DLD1 (cell line): Measurements from ENCODE around the gene SNX33.
"Not testable (repeated sequence)": the region's sequence is repeated elsewhere in the genome, so short reads cannot be mapped to it uniquely, and the experiment has no call there.

Source experiments
- in situ Hi-C: cut with HindIII; loops from 2 replicates; pipeline ENCODE4 v1.10.0; 2017; ENCODE audit warnings: low sequenced_read_pairs

Gene SNX33, protein sequence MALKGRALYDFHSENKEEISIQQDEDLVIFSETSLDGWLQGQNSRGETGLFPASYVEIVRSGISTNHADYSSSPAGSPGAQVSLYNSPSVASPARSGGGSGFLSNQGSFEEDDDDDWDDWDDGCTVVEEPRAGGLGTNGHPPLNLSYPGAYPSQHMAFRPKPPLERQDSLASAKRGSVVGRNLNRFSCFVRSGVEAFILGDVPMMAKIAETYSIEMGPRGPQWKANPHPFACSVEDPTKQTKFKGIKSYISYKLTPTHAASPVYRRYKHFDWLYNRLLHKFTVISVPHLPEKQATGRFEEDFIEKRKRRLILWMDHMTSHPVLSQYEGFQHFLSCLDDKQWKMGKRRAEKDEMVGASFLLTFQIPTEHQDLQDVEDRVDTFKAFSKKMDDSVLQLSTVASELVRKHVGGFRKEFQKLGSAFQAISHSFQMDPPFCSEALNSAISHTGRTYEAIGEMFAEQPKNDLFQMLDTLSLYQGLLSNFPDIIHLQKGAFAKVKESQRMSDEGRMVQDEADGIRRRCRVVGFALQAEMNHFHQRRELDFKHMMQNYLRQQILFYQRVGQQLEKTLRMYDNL

DNA sequence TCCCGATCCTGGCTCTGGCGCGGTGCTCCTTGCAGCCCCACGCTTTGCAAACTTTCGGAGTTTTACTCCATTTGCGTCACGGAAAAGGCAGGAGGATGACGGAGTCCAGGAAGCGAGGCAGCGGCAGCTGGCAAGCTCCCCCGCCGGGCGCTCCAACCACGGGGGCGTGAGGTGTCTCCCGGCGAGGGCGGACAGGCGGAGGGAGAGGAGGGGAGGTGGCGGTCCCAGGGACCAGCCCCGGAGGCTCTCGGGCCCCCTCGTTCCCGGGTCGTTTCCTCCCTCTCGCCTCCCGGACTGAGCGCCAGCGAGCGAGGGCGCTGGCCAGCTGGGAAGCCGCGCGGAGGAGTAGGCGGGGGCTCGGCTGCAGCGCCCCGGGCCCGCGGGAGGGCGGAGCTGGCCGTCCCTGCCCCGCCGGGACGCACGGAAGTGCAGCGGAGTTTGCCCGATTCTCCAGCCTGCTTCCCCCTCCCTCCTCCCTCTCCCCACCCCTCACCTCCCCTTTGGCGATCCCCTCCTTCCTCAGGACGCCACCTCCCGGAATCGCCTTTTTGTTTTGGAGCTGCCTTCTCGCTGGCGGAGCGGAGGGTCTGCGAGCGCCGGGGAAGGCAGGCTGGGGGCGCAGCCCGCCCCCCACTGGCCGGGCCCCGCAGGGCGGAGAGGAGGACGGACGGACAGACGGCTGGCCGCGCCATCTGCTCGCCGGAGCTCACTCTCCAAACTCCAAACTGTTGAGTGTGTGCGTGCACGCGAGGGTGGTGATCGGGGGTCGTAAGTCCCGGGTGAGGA is at the start of gene SNX33:
Gene SNX33, plus strand, starts transcription at position 543 of the 786 bp plus-strand sequence. CDS start 1,191 bp downstream, outside the sequence.
- in situ Hi-C loops, result no loop called here

DNA sequence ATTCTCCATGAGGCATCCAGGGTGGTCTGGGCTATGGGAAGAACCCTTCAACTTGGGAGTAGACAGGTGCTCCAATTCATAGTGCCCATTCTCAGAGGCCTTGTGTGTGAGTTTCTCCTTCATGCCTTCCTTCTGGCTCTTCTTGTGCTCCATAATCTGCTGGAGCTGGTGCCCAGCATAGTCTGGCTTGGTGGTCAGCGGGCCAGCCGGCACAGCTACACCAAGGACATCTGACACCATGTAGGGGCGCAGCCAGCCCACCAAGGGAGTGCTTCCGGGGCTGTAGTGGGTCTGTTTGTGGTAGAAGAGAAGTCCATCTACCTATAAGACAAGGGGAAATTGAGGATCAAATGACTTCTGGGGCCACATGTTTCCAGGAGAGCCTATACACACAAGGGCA is 49.4 kb upstream of the SNX33 start:
- in situ Hi-C loops, result loop anchor here (5.0 kb wide), 1 partner anchor 126 kb away; no protein-coding TSS in a partner anchor

DNA sequence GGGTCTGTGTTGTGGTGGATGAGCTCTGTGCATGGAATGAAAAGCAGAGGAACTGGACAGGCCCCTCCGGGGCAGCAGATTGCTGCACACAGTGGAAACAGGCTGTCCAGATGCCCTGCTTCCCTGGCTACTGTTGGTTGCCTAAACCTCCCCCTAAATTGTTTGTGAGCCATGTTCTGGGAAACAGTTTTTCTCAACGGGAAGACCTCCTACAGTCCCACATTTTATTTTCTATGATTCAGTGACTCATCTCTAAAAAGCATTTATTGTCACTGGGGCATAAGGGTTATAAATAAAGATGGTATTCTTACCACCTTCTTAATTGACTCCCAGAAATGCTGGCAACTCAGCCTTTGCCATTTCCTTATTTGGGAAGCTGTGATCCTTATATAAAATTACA is 48.3 kb upstream of the SNX33 start:
- in situ Hi-C loops, result loop anchor here (5.0 kb wide), 1 partner anchor 127 kb away; no protein-coding TSS in a partner anchor

DNA sequence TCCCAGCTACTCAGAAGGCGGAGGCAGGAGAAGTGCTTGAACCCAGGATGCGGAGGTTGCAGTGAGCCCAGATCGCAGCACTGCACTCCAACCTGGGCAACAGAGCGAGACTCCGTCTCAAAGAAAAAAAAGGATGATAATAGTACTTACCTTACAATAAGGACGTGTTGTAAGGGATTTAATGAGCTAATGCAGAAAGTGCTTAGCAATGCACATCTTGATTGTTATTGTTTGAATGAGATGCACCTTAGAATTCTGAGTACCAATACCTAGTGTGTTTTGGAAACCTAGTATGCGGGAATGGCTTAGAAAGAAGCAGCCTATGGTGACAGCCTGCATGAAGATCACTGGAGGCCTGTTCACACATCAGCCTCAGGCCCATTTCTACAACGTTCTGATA is 41.7 kb upstream of the SNX33 start:
- in situ Hi-C loops, result no loop called here

DNA sequence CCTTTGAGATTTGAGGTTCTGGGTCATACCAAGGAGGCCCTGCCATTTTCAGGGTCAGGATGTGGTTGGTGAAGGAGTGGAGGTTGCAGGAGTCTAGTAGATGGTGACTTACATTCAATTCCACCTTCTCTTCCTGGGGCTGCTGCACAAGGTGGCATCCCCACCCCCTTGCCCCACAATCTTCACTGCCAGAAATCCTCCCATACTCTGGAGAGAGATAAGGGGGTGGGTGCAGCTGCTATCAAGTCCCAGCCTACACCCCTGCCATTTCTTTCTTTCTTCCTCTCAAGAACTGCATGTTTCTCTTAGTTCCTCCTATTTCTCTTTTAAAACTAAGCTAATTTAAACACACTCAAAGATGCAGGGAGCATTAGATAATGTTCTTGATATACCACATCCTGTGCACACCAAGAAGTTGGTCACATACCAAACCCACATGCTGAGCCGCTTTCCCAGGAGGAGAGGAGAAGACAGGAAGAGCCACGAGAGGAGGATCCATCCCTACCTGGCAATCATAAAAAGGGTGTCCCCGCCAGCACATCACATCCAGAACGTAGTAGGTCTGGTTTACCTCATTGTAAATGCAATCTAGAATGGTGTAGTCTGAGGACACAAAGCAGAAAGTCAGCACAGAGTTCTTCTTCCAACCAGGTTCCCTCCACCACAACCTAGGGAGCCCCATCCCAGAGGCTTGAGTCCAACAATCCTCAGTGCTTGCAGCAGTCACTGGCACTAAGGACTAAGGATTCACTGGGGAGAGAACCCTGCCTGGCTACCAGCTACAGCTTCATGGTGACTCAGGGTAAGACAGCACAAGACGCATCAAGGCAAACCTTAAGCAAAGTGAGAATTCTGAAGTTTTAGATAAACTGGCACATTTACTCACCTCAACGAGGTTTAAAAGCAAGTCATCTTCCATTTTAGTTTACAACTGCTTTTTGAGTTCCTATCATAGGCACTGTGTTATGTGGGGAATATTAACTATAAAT is 40.7 kb upstream of the SNX33 start:
- in situ Hi-C loops, result no loop called here

DNA sequence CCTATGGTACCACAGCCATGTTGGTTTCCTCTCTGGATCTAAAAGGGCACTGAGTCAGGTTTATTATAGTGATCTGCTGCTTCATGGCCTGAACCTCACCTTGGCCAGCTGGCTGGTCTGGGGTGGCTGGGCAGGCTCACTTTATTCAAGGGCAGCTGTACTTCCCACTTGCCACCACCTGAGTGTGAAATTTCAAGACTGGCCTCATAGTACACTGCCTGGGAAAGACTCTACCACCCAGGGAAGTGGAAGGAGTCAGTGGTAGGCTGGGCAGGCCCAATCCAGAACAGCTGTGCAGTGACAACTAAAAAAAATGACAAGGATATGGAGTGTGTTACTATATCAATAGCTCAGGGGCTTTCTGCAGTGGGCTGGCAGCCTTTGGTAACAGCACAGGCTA is 30.9 kb upstream of the SNX33 start:
- in situ Hi-C loops, result no loop called here

DNA sequence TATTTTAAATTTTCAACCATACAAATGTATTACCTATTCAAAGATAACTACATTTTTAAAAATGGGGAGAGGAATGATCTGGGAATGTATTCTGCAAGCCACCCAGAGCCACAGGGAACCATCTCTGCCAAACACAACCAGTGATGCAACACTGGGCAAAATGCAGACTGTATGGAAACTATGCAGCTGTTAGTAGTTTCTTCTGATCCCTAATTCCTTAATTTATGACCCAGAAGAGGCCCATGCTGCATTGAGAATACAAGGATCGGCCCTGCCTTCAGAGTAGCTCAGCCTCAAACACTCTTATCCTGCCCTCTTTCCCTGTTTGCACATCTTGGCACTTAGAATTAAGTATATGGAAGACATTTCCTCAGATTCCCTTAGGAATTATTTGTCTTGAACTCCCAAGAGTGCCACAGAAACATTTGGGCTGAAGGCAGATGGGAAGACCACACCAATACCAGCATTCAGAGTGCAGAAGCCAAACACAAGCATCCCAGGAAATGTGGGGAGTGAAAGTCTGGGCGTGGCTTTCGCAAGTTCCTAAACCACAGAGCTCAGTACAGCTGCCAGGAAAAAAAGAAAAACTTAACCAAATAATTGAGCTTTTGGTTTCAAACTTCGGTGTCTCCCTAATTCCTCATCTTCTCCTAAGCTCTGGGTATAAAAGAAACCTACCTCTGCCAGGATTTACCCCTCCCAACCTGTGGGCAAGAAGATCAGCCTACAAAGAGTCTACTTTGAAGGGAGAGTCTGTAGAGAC is 27.5 kb upstream of the SNX33 start:
- in situ Hi-C loops, result no loop called here

DNA sequence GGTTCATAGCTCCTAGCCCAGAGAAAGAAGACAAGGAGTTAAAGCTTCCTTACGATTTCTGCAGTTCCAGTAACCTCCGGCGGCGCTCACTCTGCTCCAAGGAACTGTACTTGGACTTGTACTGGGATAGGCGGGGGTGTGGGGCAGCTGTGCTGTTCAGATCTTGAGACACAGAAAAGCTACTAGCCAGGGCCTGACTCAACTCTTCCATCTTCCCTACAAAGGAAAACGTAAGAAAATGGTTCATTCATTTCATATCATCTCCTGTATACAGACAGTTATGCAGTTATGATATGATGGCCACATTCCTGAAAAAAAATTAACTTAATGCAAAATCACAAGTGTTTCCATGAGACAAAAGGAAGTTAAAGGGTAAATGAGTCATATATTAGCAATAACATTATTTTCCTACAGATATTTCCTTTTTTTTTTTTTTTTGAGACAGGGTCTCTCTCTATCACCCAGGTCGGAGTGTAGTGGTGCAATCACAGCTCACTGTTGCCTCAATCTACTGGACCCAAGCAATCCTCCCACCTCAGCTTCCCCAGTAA is 26.8 kb upstream of the SNX33 start:
- in situ Hi-C loops, result no loop called here

DNA sequence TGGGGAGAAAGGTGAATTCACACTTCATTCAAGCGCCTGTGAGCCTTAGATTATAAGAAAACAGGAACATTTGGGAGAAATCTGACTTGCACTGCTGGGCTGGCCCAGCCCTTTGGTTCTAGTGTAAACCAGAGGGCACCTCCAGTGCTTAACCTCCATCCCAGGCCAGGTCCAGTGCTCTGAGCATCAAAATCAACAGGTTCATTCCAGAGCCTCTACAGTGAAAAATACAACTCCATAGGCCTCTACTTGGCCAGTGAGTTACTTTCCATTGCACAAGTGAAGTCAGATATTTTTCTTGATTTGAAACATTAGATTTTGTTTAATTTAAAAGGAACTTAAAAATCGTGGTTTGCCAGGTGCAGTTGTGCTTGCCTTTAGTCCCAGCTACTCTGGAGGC is 25.2 kb upstream of the SNX33 start:
- in situ Hi-C loops, result no loop called here

DNA sequence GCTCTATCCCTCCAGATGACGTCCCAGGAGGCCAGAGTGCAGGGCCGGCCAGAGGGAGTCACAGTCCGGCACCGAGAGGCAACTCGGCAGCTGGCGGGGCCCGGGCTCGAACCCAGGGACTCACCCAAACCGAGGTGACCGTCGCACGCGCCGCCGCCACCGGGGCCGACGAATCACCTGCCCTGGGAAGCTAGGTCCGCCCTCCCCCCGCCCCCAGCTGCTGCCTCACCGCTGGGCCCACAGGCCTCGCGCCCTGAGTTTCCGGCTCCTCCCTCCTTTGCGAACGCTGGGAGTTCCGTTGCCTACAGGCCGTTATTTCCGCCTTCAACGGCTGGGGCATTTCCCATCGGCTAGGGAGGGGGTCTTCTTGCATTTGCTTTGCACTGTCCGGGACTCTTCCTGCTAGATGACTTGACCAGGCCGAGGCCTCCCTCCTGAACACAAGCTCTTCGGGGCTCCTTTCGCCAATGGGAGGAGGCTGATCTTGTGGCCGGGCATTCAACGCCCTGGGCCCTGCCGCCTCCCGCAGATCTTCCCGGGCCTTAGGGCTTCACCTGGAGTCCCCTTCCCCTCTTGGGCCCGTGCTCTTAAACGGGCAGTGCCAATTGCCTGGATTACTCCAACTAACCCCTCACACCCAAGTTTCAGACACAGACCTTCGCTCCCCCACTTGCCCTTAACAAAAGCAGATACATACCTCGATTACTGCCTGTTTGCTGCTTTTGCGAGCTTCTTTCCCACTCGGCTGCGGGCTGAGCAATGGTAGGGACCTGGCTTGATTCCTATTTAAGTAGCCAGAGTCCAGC is 22.0 kb upstream of the SNX33 start, which contains the start of gene SNUPN:
Gene SNUPN, minus strand, starts transcription at position 184 of the 806 bp plus-strand sequence. CDS start 4,674 bp downstream, outside the sequence.
- in situ Hi-C loops, result no loop called here

DNA sequence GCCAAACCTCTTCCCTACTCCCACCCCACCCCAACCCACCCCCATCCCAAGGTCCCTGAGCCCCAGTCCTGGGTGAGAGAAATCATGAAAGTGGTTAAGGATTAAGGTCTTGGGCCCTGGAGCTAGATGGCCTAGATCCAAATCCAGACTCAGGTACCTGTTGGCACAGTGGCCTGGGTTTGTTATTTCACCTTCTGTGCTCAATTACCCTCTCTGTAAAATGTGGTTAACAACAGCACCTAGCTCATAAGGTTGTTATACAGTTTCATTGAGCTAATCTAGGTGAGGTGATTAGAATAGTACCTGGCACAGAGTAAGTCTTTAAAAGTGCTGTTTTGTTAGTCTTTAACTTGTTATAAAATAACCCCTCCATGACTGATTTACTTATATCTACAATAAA is 15.8 kb upstream of the SNX33 start:
- in situ Hi-C loops, result no loop called here

DNA sequence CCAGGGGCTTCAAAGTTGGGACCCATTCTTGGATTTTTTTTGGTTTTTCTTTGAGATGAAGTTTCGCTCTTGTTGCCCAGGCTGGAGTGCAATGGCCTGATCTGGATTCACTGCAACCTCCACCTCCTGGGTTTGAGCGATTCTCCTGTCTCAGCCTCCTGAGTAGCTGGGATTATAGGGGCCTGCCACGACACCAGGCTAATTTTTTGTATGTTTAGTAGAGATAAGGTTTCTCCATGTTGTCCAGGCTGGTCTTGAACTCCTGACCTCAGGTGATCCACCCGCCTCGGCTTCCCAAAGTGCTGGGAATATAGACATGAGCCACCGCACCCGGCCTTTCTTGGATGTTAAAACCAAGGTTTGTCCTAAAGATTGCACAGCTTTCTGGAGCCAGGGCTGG is 13.8 kb upstream of the SNX33 start:
- in situ Hi-C loops, result not testable (repeated sequence)

DNA sequence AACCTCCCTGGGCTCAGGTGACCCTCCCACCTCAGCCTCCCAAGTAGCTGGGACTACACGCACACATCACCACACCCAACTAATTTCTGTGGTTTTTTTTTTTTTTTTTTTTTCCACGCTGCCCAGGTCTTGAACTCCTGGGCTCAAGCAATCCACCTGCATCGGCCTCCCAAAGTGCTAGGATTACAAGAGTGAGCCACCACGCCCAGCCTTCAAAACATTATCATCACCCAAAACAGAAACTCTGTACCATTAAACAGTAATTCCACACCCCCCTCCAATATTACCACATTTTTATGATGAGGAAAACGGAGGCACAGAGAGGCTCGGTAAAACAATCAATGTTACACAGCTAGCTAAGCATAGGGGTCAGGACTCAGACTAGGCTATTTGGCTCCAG is 11.7 kb upstream of the SNX33 start:
- in situ Hi-C loops, result no loop called here

DNA sequence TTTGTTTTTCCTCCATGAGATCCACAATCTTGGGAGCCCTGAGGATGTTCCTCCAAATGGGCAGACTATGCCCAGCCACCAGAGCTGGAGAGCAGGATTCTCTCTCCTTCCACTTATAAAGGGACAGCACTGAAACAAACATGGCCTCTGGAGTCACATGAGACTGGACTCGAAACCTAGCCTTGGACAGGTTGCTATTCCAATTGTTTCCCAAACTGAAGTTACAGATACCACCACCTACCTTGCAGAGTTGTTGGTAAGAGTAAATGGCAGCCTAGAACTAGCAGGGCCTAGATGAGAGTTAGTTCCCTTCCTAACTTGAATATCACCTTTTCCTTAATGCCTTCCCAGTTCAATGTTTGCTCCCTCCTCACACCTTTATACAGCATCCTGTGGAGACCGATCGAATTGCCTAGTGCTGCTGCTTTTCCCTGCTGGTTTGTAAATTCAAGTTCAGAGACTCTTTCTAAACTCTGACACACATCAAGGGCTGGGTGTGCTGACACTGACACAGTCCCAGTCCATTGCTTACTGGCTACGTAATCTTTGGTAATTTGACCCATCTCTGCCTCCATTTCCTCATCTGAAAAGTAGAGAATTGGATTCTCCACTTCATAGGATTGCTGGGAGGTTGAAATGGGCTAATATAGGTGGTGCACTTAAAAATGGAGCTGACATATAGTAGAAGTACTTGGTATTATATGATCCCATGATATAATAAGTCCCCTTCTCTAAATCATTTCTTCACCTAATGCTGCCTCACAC is 10.3 kb upstream of the SNX33 start:
- in situ Hi-C loops, result no loop called here

DNA sequence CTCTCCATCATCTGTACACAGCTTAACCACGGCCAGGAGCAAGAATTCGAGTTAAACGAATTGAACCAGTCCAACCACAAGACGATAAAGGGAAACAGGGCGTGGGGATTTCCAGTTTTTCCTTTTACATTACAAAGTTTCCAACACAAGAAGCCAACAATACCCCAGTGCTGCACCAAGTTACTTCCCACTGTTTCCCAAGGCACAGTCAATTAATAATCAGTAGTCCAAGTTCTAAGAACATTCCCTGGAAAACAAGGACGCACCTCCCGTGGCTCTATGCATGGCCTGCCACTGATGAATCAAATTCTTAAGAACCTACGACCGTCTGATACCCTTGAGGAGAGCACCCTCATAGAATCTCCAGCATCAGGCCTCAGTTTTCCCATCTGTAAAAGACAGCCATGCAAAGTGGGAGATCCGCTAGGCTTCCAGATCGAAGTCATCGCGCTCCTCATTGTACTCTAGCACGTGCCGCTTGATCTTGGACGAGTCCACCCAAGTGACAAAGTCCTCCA is 8.5 kb upstream of the SNX33 start:
- in situ Hi-C loops, result no loop called here

DNA sequence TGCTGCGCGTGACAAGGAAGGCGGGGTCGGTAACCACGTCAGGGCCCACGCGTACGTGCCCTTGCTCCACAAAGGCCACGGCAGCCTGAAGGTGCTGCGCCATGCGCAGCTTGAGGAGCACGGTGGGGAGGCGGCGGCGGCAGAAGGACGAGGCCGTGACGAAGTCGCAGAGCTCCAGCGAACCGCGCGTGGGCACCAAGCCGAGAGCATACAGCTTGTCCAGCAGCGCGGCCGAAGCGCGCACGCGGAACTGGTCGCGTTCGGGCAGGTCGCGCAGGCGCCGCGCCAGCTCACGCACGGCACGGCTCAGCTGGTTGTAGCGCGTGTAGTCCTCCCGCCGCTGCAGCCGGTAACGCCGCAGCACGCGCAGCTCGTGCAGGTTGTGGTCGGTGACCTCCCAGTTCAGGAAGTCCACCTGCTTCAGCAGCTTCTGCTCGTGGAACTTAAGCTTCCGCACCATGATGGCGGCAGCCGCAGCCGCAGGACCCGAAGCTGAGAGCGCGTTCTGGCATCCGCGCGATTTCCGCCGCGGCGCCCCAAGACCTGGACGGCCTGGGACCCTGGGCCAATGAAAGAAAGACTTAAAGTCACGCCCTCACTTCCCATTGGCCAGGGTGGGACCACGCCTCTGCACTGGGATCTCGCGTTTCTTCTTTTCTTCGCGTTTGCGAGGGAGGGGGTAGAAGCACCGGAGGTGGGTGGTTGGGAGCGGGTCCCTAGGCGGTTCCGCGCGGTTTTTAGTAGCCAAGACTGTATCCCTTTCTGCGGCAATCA is 7.8 kb upstream of the SNX33 start, which contains the start of gene IMP3:
Gene IMP3, minus strand, starts transcription at position 516 of the 774 bp plus-strand sequence. Its CDS starts 56 bp downstream, at position 460.
- in situ Hi-C loops, result no loop called here
